Lower lobe of right lung (tissue), 2 donors: ENCODE data around the gene NCAPH2. TPM values are rescaled to one million over a fixed set of nuclear protein-coding genes. Genes with fewer than 3 reads are reported as not detected.

Experiments
- ATAC-seq, 2 donors: fragments of 200-7000 bp; cut with Tn5 transposase; one replicate each; pipeline ENCODE4 v1.9.1; 2020 to 2022; ENCODE audit warnings: mild to moderate bottlenecking in 2 of 2, moderate library complexity in 2 of 2
- DNase-seq: peaks from one replicate; pipeline ENCODE4 v3.0.0-alpha.2; 2020
- H3K27ac ChIP-seq: fragments of 200-600 bp; one replicate; pipeline ENCODE4 v1.8.0; 2022
- H3K27me3 ChIP-seq: fragments of 200-600 bp; one replicate; pipeline ENCODE4 v1.8.0; 2022; ENCODE audit warnings: low read depth
- H3K36me3 ChIP-seq: fragments of 200-600 bp; one replicate; pipeline ENCODE4 v1.8.0; 2022; ENCODE audit warnings: mild to moderate bottlenecking
- H3K4me1 ChIP-seq: fragments of 200-600 bp; one replicate; pipeline ENCODE4 v1.8.0; 2022
- H3K4me3 ChIP-seq: fragments of 200-600 bp; one replicate; pipeline ENCODE4 v1.8.0; 2022; ENCODE audit warnings: mild to moderate bottlenecking
- H3K9me3 ChIP-seq: fragments of 200-600 bp; one replicate; pipeline ENCODE4 v1.8.0; 2022
- CTCF ChIP-seq: fragments of 200-600 bp; IDR thresholded peaks from one replicate; pipeline ENCODE4 v1.8.0; 2022; ENCODE audit warnings: antibody characterized with exemption, mild to moderate bottlenecking
- intact Hi-C: fragments of 100-400 bp; cut with DNase I; formaldehyde crosslinking; loops from one replicate; pipeline ENCODE4 v1.11.0; 2022
- total RNA-seq: library from RNA; stranded (reverse); fragmentation: NEBNext Ultra II Directional; extraction: Animal tissue kit (Norgen Biotek cat#: 25700); gene quantifications from one replicate; pipeline ENCODE4 v1.2.1, GENCODE V29; 2021
- donor health status: DM: no; HTN: yes; CAD: no; lungs with severe emphysema.

The NCAPH2 gene
- total RNA-seq, 1 donor from 2014 or later, result 46.1 TPM

GRCh38 chr22:50461979-50462540 lies 46.0 kb upstream of the NCAPH2 start:
- H3K27me3 ChIP-seq, result no peaks in the 10 kb centered on the region
- peaks cover 9% of the 10 kb centered on the region for H3K4me1 ChIP-seq
- no peaks in the 10 kb centered on the region for H3K9me3 ChIP-seq
- no peak overlapping the region for H3K4me3 ChIP-seq
- ATAC-seq, result no peak
- DNase-seq, result no peak
- TF ChIP-seq CTCF, result no peak
- H3K36me3 ChIP-seq, result peaks cover 100% of the 10 kb centered on the region
- H3K27ac ChIP-seq, result no peak overlapping the region
- intact Hi-C loops, result no loop called here

GRCh38 chr22:50463188-50463900 lies 44.7 kb upstream of the NCAPH2 start:
- DNase-seq (no peak), ATAC-seq (no peak)
- Histone ChIP-seq H3K4me3 (no peak overlapping the region), H3K27ac (no peak overlapping the region), H3K9me3 (no peaks in the 10 kb centered on the region), H3K27me3 (no peaks in the 10 kb centered on the region), H3K4me1 (peaks cover 9% of the 10 kb centered on the region), H3K36me3 (peaks cover 100% of the 10 kb centered on the region)
- TF ChIP-seq CTCF, result no peak
- intact Hi-C loops, result no loop called here

GRCh38 chr22:50464451-50464850 lies 43.6 kb upstream of the NCAPH2 start:
- DNase-seq, result no peak
- H3K27me3 ChIP-seq, result no peaks in the 10 kb centered on the region
- peaks cover 16% of the 10 kb centered on the region for H3K4me1 ChIP-seq
- H3K36me3 ChIP-seq, result peaks cover 89% of the 10 kb centered on the region
- no peak overlapping the region for H3K4me3 ChIP-seq
- no peaks in the 10 kb centered on the region for H3K9me3 ChIP-seq
- ATAC-seq, result no peak
- intact Hi-C loops, result no loop called here
- H3K27ac ChIP-seq, result no peak overlapping the region
- no peak for TF ChIP-seq CTCF

- intact Hi-C loops, result no loop called here
- ATAC-seq (no peak), DNase-seq (no peak)
- peaks cover 80% of the 10 kb centered on the region for H3K36me3 ChIP-seq
- no peak overlapping the region for H3K4me3 ChIP-seq
- no peaks in the 10 kb centered on the region for H3K9me3 ChIP-seq
- H3K4me1 ChIP-seq, result peaks cover 23% of the 10 kb centered on the region
- no peak for TF ChIP-seq CTCF
- H3K27ac ChIP-seq, result no peak overlapping the region
- no peaks in the 10 kb centered on the region for H3K27me3 ChIP-seq
Observed at GRCh38 chr22:50465066-50465930, 42.7 kb upstream of the NCAPH2 start.

GRCh38 chr22:50467341-50467740 lies 40.7 kb upstream of the NCAPH2 start:
- H3K4me1 ChIP-seq, result peaks cover 36% of the 10 kb centered on the region
- ATAC-seq (no peak), DNase-seq (no peak)
- TF ChIP-seq CTCF, result no peak
- intact Hi-C loops, result no loop called here
- H3K4me3 ChIP-seq, result no peak overlapping the region
- H3K27me3 ChIP-seq, result no peaks in the 10 kb centered on the region
- H3K36me3 ChIP-seq, result peaks cover 60% of the 10 kb centered on the region
- no peak overlapping the region for H3K27ac ChIP-seq
- no peaks in the 10 kb centered on the region for H3K9me3 ChIP-seq
